ENCODE data around the gene CDH11. TPM values are rescaled to one million over a fixed set of nuclear protein-coding genes. Genes with fewer than 3 reads are reported as not detected.
A peak's percentile ranks its signal among the peaks of the same experiment; 100 is the strongest.

CDH11 gene
- total RNA-seq, 4 donors from 2014 or later, result 4.0 to 14.2 (median 8.6) TPM

GRCh38 chr16:65119901-65120401, 1.9 kb downstream of the CDH11 start:
- H3K36me3 ChIP-seq, result no peaks in the 10 kb centered on the region
- ATAC-seq (no peak), DNase-seq (no peak)
- intact Hi-C loops (cut with DNase I; ENCODE audit: low total_unique reads) (loop anchor here (2.0 to 5.0 kb wide), 2 partner anchors 15 to 1147 kb away; no protein-coding TSS in a partner anchor), in situ Hi-C loops (cut with MboI; ENCODE audit: low sequenced_read_pairs in 4 of 4) (loop anchor here in 1 of 4 donors (25.0 kb wide), 2 partner anchors 1033 to 1658 kb away; no protein-coding TSS in a partner anchor)
- H3K4me1 ChIP-seq, result peaks cover 0 to 22% of the 10 kb centered on the region in 2 donors
- no peaks in the 10 kb centered on the region for H3K9me3 ChIP-seq
- H3K27ac ChIP-seq, result peak overlapping the region in 2 of 4 donors; percentile 47 to 60
- TF ChIP-seq CTCF (IDR thresholded peaks at IDR 0.05 in 4 of 5, conservative IDR thresholded peaks at IDR 0.05 in 1 of 5), result no peak
- no peak for TF ChIP-seq POLR2A (IDR thresholded peaks at IDR 0.05)
- H3K4me3 ChIP-seq, result peak overlapping the region in 1 of 4 donors; percentile 63
- peaks cover 8 to 32% (median 11%) of the 10 kb centered on the region in 3 donors for H3K27me3 ChIP-seq

GRCh38 chr16:65119435-65119834, 2.4 kb downstream of the CDH11 start:
- Histone ChIP-seq H3K27ac (no peak overlapping the region), H3K4me1 (peaks cover 0 to 22% of the 10 kb centered on the region in 2 donors), H3K4me3 (no peak overlapping the region), H3K27me3 (peaks cover 8 to 32% (median 11%) of the 10 kb centered on the region in 3 donors), H3K36me3 (no peaks in the 10 kb centered on the region), H3K9me3 (no peaks in the 10 kb centered on the region)
- no peak for ATAC-seq
- intact Hi-C loops (cut with DNase I; ENCODE audit: low total_unique reads) (no loop called here), in situ Hi-C loops (cut with MboI; ENCODE audit: low sequenced_read_pairs in 4 of 4) (loop anchor here in 1 of 4 donors (25.0 kb wide), 2 partner anchors 1032 to 1657 kb away; no protein-coding TSS in a partner anchor)
- TF ChIP-seq POLR2A (IDR thresholded peaks at IDR 0.05) (no peak), CTCF (IDR thresholded peaks at IDR 0.05 in 4 of 5, conservative IDR thresholded peaks at IDR 0.05 in 1 of 5) (no peak)
- no peak for DNase-seq

- TF ChIP-seq CTCF (IDR thresholded peaks at IDR 0.05 in 4 of 5, conservative IDR thresholded peaks at IDR 0.05 in 1 of 5), result no peak
- no peak for TF ChIP-seq POLR2A (IDR thresholded peaks at IDR 0.05)
- in situ Hi-C loops (cut with MboI; ENCODE audit: low sequenced_read_pairs in 4 of 4), result loop anchor here in 1 of 4 donors (25.0 kb wide), 2 partner anchors 1032 to 1657 kb away; no protein-coding TSS in a partner anchor
Observed at GRCh38 chr16:65118871-65119270, 3.0 kb downstream of the CDH11 start.

GRCh38 chr16:65117811-65118448, 3.9 kb downstream of the CDH11 start:
- ATAC-seq, result peak; percentile 78 to 84
- H3K9me3 ChIP-seq, result no peaks in the 10 kb centered on the region
- peaks cover 0 to 13% of the 10 kb centered on the region in 2 donors for H3K4me1 ChIP-seq
- TF ChIP-seq CTCF (IDR thresholded peaks at IDR 0.05 in 4 of 5, conservative IDR thresholded peaks at IDR 0.05 in 1 of 5), result peak; percentile 80 to 88 (median 87)
- TF ChIP-seq POLR2A (IDR thresholded peaks at IDR 0.05), result no peak
- H3K27me3 ChIP-seq, result peaks cover 4 to 23% (median 9%) of the 10 kb centered on the region in 3 donors
- no peaks in the 10 kb centered on the region for H3K36me3 ChIP-seq
- H3K4me3 ChIP-seq, result no peak overlapping the region
- in situ Hi-C loops (cut with MboI; ENCODE audit: low sequenced_read_pairs in 4 of 4) (loop anchor here in 1 of 4 donors (25.0 kb wide), 2 partner anchors 1031 to 1656 kb away; no protein-coding TSS in a partner anchor), intact Hi-C loops (cut with DNase I; ENCODE audit: low total_unique reads) (loop anchor here (1.0 kb wide), 1 partner anchor 50 kb away; no protein-coding TSS in a partner anchor)
- peak in 1 of 2 donors; percentile 61 for DNase-seq
- H3K27ac ChIP-seq, result peak overlapping the region in 1 of 4 donors; percentile 48

More at GRCh38 chr16:65118871-65119270, 3.0 kb downstream of the CDH11 start:
- intact Hi-C loops (cut with DNase I; ENCODE audit: low total_unique reads), result loop anchor here (1.0 kb wide), 1 partner anchor 51 kb away; no protein-coding TSS in a partner anchor
- no peak for ATAC-seq
- peaks cover 8 to 32% (median 11%) of the 10 kb centered on the region in 3 donors for H3K27me3 ChIP-seq
- peaks cover 0 to 22% of the 10 kb centered on the region in 2 donors for H3K4me1 ChIP-seq
- no peak for DNase-seq
- no peaks in the 10 kb centered on the region for H3K9me3 ChIP-seq
- H3K4me3 ChIP-seq, result no peak overlapping the region
- H3K27ac ChIP-seq, result no peak overlapping the region
- no peaks in the 10 kb centered on the region for H3K36me3 ChIP-seq

All from gastrocnemius medialis (tissue), 4 donors.